AG20443 (cell line): Measurements from ENCODE around the gene ZNG1B.
"Not testable (repeated sequence)": the region's sequence is repeated elsewhere in the genome, so short reads cannot be mapped to it uniquely, and the experiment has no call there.

Experiments used
- DNase-seq: peaks from one replicate; pipeline ENCODE4 v3.0.0; 2012; ENCODE audit warnings: low spot score, mixed read lengths

ZNG1B gene

GRCh38 chr2:113503094-113504042 is 65.9 kb downstream of the ZNG1B start:
- peak; percentile 21 for DNase-seq

GRCh38 chr2:113504081-113504480 is 66.6 kb downstream of the ZNG1B start:
- not testable (repeated sequence) for DNase-seq

- not testable (repeated sequence) for DNase-seq
Observed at GRCh38 chr2:113507394-113508140, 70.1 kb downstream of the ZNG1B start.

- not testable (repeated sequence) for DNase-seq
Observed at GRCh38 chr2:113508187-113508586, 70.7 kb downstream of the ZNG1B start.

GRCh38 chr2:113510913-113511312 is 73.4 kb downstream of the ZNG1B start:
- DNase-seq = not testable (repeated sequence)

- not testable (repeated sequence) for DNase-seq
Observed at GRCh38 chr2:113511859-113512258, 74.4 kb downstream of the ZNG1B start.

- not testable (repeated sequence) for DNase-seq
Observed at GRCh38 chr2:113515457-113515856, 78.0 kb downstream of the ZNG1B start.

GRCh38 chr2:113515995-113516394 is 78.5 kb downstream of the ZNG1B start:
- not testable (repeated sequence) for DNase-seq

- DNase-seq = not testable (repeated sequence)
Observed at GRCh38 chr2:113517025-113517424, 79.5 kb downstream of the ZNG1B start.

GRCh38 chr2:113520837-113521236 is 83.3 kb downstream of the ZNG1B start:
- not testable (repeated sequence) for DNase-seq

- not testable (repeated sequence) for DNase-seq
Observed at GRCh38 chr2:113521492-113521891, 84.0 kb downstream of the ZNG1B start.

GRCh38 chr2:113524986-113525385 is 87.5 kb downstream of the ZNG1B start:
- not testable (repeated sequence) for DNase-seq

GRCh38 chr2:113527350-113528045 is 90.0 kb downstream of the ZNG1B start:
- DNase-seq = not testable (repeated sequence)

GRCh38 chr2:113528126-113528525 is 90.6 kb downstream of the ZNG1B start:
- not testable (repeated sequence) for DNase-seq

- not testable (repeated sequence) for DNase-seq
Observed at GRCh38 chr2:113528904-113529303, 91.4 kb downstream of the ZNG1B start.

- not testable (repeated sequence) for DNase-seq
Observed at GRCh38 chr2:113532991-113533390, 95.5 kb downstream of the ZNG1B start.

GRCh38 chr2:113536573-113536972 is 99.1 kb downstream of the ZNG1B start:
- DNase-seq = not testable (repeated sequence)

GRCh38 chr2:113540834-113541203 is 103.3 kb downstream of the ZNG1B start:
- not testable (repeated sequence) for DNase-seq

- DNase-seq = peak; percentile 43
Observed at GRCh38 chr2:113541204-113541975, 103.9 kb downstream of the ZNG1B start.

GRCh38 chr2:113541976-113542485 is 104.5 kb downstream of the ZNG1B start:
- not testable (repeated sequence) for DNase-seq

GRCh38 chr2:113542529-113542928 is 105.0 kb downstream of the ZNG1B start:
- not testable (repeated sequence) for DNase-seq
